ENCODE data around the gene INHA. TPM values are rescaled to one million over a fixed set of nuclear protein-coding genes. Genes with fewer than 3 reads are reported as not detected.

INHA gene
- polyA plus RNA-seq, 10 donors, result 0.16 to 1.5 (median 0.57) TPM

DNA sequence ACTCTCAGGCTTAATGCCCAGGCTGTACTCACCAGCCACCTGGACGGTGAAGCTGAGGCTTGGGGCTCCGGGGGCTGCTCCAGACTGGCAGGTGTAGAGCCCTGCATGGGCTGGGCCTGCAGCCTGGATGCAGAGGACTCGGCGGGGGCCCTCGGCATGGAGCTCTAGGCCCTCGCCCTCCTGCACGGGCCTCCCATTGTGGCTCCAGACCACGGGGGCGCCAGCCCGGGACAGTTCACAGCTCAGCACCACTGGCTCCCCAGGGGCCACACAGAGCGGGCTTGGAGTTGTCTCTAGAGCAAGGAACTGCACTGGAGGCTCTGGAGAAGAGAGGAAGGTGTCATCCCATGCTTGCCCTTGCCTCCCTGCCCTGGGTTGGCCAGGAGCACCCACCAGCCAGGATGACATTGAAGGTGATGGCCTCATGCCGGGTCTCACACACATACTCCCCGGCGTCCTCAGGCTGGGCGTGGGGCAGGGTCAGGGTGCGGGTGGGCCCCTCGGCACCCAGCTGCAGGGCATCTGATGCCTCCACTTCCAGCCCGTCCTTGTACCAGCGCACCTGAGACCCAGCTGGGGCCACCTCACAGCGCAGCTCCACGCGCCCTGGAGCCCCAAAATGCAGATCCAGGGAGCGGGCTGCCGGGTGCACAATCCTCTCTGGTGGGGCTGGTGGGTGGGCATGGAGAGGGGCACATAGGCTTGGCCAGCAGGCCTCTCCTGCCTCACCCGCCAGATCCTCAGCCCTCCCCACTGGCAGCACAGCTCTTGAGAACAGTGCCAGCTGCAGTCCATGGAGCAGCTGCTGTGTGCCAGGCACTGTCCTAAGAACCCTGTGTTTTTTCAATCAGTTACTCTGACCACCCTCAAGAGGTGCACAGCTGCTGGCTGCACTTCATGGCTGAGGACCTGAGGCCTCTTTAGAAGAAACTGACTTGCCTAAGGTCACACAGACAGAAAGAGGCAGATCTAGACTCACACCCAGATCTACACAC lies 14.0 kb upstream of the INHA start:
- DNase-seq, result no peak

DNA sequence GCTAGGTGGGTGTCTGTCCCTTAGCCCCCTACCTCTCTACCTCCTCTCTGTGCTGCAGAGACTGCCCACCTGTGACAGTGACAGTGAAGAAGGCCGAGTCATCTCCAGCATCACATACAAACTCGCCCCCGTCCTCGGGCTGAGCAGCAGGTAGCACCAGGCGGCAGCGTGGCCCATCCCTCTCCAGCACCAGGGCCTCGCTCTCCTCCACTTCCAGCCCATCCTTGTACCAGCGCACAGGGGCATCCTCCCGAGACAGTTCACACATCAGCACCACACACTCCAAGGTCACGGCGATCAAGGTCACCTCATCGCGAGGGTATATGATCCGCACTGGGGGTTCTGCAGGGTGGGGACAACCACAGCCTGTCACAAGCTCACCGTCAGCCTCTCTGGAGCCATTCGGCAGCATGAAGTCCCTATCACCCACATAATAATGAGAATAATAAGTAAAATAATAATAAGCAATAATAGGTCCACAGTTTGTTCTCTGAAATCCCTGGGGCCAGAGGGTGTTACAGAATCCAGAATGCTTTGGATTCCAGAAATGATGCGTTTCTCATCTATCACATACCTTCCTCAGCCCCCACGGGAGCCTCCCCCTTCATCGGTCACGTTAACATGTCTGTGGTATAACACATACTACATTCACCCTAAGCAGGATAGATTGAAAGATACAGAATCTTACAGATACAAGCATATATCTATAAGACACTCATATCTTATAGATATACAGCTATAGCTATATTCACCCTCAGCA lies 12.8 kb upstream of the INHA start:
- DNase-seq, result no peak

DNA sequence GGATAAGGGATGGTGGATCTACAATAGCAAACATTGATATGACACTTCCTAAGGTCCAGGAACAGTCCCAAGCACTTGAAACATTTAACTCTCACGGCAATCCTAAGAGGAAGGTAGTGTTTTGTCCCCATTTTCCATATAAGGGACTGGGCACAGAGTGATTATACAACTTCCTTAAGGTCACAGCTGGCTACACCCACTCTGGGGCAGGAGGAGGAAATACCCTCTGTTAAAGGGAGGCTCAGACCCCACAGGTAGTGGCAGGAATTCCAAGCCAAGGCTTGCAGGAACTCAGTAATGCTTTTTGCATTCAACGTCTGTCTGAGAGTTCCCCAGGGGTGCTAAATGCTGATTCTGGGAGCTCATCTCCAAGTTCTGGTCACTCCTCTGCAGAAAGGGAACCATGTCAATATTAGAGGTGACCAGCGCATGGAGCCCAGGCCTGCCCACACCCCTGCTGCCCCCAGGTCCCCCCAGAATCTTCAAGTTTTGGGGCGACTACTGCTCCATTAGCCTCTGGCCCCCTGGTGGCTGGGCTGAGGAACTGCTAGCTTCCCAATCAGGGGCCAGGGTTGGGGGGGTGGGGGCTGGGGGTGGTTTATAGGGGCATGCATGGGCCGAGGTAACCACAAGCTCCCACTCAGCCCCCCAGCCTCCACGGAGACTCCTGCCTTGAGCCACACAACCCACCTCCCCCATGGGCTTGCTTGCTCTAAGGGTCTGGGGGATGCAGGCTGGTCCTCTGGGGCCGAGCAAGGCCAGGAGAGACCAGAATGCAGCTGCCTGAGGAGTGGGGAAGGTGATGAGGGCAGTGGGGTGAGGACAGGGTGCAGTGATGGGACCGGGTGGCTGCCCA lies 11.8 kb upstream of the INHA start:
- no peak for DNase-seq

DNA sequence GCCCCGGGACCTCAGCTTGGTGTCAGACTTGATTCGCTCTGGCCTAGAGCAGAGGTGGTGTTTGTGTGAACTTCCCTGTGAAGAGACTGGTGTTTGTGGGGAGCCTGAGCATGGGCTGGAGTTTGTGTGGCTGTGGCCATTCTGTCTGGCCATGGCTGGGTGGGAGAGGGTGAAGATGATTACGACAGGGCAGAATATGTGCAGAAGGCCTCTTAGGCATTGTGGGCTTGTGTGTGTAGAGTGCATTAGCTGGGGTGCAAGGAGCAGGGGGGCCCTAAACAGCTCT lies 11.3 kb upstream of the INHA start:
- no peak for DNase-seq

DNA sequence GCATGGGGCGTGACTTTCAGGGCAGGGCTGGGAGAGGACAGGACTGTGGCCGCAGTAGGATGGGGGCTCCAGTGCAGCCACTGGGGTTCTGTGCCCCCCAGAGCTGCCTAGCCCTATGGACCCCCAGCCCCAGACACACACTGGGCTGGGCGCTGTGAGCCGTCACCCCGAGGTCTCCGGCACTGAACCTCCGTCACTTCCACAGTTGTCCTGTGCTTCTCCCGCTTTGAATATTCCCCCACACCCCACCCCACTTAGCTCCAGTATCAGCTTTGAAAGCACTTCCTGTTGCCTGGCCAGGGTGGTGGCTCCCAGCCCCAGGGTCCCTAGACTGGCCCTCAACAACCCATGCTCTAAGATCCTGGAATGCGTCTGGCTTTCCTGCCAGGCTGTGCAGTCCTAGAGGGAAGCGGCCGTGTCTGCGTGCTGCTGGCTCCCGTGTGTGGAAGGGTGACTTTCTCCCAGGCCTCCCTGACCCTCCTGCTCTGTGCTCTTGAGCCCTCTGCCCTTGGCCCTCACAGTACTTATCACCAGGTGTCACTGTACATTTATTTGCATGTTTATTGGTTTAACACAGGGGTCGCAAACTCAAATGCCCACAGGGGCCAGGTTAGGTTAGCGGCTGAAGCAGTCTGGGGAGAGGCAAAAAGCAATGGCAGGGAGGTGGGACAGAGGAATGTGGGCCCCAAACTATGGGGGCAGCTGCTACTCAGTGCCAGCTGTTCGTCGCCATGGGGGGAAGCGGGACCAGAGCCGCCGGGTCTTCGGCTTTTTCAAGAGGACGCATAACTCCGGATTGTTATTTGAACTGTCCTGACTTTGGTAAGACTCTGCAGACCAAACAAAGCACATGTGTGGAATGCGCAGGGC lies 10.7 kb upstream of the INHA start:
- DNase-seq, result no peak

DNA sequence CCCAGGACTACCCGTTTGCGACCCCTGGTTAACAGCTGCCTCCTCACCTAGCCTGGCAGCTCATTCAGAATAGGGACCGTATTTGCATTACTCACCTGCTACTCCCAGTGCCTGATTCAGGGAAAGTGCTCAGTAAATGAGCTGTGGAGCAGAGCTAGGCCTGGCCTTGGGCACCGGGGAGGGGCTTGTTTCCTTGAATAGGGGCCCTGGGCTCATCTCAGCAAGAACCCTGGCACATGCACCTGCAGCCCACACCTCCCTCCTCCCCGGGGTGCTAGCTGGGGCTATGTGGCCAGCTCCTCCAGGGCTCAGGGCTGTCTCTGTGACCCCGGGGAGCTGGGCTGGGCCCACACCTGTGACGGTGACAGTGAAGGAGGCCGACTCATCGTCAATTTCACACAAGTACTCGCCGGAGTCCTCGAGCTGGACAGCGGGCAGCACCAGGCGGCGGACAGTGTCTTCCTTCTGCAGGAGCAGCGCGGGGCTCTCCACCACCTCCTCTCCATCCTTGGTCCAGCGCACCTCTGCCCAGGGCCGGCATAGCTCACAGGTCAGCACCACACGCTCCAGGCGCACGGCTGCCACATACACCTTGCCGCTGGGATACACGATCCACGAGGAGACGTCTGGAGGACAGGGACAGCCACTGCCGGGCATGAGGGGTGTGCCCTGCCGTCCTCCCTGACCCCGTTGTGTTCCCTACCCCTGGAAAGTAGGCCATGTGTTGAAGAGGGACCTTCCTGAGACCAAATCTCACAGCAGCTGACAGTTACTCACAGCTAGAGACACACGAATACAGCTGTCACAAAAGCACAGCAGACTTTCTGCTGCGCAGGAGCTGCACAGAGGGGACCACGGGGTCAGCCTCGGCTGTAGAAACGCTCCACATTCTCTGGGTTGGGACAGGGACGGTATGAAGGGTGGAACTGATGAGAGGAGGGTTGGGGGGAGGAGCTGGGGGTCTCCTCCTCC lies 9.8 kb upstream of the INHA start:
- no peak for DNase-seq

DNA sequence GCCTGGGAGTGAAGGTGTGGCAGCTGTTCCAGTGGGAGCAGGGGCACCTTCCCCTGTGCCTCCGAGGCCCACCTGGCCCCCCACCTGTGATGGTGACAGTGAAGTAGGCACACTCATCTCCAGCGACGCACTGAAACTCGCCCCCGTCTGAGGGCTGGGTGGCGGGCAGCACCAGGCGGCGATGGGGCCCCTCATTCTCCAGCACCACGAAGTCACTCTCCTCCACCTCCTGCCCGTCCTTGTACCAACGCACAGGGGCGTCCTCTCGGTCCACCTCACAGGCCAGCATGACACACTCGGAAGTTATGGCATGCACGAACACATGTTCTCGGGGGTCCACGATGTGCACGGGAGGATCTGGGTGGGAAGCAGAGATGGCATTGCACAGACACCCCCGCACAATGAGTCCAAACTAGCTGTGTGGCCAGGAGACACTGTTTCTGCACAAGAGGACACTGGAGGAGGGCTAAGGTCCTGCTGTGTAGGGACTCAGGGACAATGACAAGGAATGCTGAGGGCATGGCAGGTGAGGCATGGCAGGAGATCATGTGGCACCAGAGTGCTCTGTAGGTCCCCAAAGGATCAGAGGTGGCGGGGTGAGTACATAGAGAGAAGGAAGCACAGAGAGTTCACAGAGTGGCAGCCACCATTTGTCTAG lies 8.7 kb upstream of the INHA start:
- DNase-seq, result no peak

DNA sequence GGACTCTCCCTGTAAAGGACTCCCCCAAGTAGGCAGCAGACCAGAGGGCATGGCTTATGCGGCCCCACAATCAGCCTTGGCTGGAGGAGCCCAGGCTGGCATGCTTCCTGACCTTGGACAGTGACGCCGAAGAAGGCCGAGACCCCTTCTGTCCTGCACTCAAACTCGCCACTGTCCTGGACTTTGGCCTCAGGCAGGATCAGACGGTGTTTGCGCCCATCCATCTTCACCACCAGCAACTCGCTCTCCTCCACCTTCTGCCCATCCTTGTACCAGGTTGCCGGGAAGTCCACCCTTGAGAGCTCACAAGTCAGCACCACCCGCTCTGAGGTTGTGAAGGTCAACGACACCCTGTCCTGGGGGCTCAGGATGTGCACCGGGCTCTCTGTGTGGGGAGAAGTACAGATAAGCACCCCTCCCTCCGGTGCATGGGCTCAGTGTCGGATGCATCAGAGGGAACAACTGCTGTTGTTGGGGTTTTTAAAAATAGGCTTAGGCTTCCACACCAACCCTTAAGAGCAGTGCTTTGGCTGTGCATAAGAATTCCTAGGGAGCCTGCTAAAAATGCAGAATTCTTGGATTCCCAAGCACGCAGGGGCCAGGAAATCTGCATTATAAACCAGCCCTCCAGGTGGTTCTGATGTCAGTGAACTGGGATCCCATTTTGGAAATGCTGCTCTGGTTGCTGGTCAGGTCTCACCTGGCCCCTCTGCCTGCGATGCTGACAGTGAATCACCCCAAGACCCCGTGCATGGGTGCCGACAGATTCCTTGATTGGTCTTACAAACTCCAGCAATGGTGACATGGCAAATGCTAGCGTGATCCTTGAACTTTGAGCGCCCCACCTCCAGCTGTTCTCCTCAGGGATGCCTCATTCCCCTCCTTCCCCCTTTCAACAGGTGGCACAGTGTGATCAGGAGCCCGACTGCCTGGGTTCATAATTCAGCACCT lies 6.7 kb upstream of the INHA start:
- DNase-seq, result no peak

DNA sequence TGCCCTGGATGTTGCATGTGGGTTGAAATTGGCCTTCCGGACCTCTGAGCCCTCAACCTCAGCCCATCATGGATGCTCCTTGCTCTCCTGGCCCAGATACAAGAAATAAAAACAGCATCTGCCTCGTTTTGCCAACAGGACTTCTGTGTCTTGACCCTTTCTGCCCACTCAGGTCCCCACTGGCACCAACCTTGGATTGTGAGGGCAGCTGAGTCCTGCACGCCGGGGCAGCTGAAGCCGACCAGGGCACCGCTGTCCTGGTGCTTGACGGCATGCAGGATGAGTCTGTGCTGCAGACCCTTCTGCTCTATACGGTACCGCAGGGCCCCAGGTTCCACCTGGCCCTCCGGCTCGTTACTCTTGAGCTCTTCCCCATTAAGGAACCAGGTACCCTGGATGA lies 5.5 kb upstream of the INHA start:
- DNase-seq, result no peak

DNA sequence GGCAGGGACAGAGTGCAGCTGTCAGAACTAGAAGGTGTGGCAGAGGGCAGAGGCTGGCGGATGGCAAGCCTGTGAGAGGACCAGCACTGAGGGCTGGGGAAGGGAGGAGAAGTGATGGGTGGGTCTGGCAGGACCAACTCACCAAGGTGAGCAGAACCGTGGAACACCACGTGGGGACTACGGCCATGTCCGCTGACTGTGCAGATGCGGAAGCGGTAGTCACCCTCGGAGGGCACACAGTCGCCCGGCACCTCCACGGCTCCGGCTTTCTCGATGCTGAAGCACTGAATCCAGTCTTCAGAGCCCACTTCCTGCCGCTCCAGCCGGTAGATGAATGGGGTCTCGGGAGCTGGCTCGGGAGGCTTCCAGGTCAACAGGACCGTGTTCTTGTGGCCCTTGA lies 5.0 kb upstream of the INHA start:
- DNase-seq, result no peak

DNA sequence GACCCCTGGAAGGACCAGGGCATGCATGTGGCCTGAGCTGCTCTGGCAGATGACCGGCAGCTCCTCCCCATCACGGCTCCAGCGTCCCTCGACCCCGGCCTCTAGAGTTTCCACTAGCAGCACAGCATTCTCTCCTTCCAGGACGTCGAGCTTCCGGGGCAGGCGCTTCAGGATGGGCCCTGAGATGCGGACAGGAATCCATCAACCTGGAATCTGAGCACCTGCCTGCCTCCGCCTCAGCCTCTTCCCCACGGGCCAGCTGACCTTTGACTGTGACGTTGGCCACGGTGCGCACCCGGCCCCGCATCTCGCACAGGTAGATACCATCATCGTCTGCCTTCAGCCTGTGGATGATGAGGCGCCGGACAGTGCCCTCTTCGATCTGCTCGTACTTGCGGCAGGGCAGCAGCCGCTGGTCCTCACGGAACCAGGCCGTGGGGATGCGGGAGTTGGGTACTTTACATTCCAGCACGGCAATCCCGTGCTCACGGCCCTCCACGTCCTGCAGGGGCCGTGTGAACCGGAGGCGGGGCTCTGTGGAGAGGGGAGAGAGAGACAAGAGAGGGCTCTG lies 4.2 kb upstream of the INHA start:
- DNase-seq, result no peak

DNA sequence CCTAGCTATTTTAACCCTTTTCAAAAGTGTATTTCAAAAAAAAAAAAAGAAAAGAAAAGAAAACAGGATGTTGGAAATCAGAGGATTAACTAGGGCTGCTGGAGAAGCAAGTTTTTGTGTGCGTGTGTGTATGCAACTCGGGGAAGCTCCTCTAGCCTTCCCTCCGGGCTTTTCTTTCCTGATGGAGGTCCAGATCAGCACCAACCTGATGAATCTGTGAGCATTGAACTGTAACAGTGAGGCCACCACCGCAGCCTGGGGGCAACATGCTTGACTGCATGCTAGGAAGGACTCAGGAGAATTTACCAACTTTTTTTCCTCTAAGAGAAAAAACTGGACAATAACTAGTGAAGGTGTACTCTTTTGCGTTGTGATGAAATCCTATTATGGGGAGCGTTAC lies 3.1 kb upstream of the INHA start:
- DNase-seq, result no peak

DNA sequence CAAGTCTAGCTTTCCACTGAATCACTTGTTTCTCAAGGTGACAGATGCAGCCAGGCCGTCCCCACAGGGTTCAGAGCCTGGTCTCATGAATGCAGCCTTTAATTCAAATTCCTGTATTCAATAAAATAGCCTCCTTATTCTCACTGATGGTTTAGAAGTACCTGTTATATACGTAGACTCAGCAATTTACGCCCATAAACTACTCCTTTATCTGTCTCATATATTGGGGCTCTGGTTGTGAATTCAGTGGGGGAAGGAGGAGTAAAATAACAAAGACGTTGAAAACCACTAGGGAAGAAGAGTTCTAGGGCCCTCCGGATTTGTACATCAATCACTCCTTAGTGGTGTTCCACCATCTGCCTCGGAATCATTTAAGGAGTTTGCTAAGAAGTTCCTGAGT lies 2.5 kb upstream of the INHA start:
- DNase-seq, result no peak

DNA sequence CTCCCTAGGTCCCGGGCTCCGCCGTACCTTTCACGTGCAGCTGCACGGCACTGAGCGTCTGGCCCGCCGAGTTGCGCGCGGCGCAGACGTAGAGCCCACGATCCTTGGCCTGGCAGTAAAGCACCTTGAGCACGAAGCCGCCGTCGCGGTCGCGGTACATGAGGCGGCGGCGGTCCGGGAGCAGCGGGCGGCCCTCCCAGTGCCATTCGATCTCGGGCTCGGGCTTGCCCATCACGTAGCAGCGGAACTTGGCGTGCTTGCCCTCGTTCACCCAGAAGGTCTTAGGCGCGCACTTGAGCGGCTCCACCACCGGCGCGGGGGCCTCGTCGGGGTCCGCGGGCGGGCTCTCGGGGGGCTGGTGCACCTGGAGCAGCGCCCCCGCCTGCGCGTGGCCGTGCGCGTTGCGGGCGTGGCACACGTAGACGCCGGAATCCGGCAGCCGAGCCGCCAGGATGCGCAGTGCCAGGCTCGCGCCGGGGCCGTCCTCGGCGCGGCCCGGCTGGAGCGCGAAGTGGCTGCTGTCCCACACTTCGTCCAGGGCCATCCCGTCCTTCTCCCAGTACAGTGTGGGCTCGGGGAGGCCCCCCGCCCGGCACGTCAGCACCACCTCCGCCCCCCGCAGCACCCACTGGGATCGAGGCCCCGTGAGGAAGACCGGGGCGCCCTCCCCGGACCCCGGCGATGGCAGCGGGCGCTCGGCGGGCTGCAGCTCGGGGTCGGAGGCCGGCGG lies 1.8 kb upstream of the INHA start:
- DNase-seq, result peak in 2 of 3 donors; percentile 36 to 76

DNA sequence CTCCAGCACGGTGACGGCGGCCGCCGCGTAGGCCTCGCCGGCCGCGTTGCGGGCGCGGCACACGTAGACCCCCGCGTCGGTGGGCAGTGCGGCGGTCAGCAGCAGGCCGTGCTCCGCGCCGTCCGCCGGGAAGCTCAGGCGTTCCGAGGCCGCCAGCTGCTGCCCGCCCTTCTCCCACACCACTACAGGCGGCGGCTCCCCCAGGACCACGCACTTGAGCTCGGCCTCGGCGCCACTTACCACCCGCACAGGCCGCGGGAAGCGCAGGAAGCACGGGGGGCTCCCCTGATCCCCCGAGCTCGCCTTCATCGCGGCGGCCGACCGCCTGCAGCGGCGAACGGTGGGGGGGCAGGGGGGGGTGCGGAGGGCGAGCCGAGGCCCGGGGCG lies 1.2 kb upstream of the INHA start:
- DNase-seq, result peak in 2 of 3 donors; percentile 38 to 82

DNA sequence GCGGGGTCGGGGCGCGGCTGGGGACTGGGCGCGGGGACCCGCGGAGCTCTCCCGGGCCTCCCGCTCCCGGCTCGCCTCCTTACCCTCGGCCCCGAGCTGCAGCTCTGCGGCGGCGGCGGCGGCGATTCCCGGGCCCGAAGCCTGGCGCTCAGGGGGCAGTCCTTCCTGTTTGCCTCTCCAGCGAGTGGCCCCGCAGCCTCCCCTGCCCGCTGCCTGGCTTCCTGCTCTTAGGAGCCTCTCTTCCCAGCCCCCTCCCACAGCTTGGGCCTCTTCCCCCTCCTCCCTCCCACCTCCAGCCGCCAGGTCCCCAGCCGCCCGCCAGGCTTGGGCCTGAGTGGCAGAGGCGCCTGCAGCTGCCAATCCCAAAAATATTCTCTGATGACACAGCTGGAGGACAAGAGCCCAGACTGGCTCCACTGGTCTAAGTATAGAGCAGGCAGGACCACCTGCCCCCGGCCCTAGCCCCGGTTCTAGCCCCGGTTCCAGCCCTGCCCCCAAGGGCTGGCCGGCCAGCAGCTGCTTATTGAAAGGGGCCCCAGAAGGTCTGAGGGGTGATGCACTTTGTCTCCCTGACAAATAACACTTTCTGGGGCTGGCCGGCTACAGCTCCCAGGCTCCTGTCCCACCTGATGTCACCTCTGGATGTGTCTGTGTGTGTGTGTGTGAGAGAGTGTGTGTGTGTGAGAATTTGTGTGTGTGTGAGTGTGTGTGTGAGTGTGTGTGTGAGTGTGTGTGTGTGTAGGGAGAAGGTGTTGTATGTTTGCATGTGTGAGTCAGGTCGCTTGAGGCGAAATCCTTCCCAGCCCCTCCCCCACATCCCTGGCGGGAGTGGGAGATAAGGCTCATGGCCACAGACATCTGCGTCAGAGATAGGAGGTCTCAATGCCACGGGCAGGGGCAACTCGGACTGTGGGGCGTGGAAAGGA lies 536 bp upstream of the INHA start, which contains the start of gene OBSL1:
OBSL1 (minus strand) TSS at position 229 of the 926 bp plus-strand sequence. CDS start 307 bp downstream, outside the sequence.
- peak; percentile 76 to 89 (median 80) for DNase-seq
